Lower leg skin (tissue), 3 donors: ENCODE results near the gene WWOX.

Experiments
- POLR2A ChIP-seq, 2 donors: fragments of 450-650 bp; IDR thresholded peaks; one replicate each; pipeline ENCODE4 v1.6.1; 2016 to 2017; ENCODE audit warnings: antibody characterized with exemption in 2 of 2, mild to moderate bottlenecking in 1 of 2, moderate library complexity in 1 of 2
- TF ChIP-seq, protein P1 (sequence below), 3 donors: fragments of 450-650 bp; IDR thresholded peaks; one replicate each; pipeline ENCODE4 v1.5.1; 2016; ENCODE audit warnings: antibody characterized with exemption in 3 of 3, mild to moderate bottlenecking in 3 of 3, moderate library complexity in 2 of 3

DNA sequence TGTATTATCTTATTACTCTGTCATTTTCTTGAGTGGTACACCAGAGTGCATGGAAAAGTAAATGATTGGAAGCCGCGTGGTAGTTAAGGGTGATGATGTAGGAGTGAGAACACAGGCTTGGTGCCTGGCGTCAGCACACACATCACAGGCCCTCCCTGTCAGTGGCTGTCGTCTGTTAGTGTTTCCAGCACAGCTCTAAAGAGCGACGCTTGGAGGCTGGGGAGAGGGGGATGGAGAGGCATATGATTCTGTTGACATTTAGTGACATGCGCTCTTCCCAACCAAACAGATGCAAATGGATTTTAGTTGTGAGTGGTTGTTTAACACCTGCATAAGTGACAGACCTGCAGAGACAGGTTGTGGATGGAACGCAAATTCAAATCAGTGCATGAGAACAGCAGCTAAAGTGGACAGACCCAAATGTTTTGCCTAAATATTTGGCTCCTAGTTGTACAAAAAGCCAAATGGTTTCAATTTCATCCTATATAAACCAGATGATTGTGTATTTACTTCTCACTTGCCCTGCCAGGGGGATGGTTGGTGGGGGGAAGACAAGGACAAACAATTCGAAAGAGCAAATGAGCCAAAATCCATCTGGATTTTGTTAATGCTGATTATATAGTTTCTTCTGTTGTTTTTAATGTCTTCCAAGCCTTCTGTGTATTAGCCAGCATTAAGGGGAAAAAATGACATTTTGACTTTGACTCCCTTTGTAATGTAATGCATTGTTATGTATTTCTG is 222.3 kb downstream of the WWOX start:
- TF ChIP-seq POLR2A (IDR thresholded peaks at IDR 0.05): no peak
- TF ChIP-seq, protein P1, sequence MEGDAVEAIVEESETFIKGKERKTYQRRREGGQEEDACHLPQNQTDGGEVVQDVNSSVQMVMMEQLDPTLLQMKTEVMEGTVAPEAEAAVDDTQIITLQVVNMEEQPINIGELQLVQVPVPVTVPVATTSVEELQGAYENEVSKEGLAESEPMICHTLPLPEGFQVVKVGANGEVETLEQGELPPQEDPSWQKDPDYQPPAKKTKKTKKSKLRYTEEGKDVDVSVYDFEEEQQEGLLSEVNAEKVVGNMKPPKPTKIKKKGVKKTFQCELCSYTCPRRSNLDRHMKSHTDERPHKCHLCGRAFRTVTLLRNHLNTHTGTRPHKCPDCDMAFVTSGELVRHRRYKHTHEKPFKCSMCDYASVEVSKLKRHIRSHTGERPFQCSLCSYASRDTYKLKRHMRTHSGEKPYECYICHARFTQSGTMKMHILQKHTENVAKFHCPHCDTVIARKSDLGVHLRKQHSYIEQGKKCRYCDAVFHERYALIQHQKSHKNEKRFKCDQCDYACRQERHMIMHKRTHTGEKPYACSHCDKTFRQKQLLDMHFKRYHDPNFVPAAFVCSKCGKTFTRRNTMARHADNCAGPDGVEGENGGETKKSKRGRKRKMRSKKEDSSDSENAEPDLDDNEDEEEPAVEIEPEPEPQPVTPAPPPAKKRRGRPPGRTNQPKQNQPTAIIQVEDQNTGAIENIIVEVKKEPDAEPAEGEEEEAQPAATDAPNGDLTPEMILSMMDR (IDR thresholded peaks at IDR 0.05): no peak
